GM12874 (cell line): ENCODE measurements around the gene NCEH1.

Experiments
- TF ChIP-seq, protein P1 (sequence below): IDR thresholded peaks from 2 replicates; pipeline ENCODE4 v1.5.1; 2011; ENCODE audit warnings: low read depth, mild to moderate bottlenecking, control low read depth, low read length, moderate library complexity; ENCODE audit not compliant: insufficient read depth

NCEH1 gene, protein sequence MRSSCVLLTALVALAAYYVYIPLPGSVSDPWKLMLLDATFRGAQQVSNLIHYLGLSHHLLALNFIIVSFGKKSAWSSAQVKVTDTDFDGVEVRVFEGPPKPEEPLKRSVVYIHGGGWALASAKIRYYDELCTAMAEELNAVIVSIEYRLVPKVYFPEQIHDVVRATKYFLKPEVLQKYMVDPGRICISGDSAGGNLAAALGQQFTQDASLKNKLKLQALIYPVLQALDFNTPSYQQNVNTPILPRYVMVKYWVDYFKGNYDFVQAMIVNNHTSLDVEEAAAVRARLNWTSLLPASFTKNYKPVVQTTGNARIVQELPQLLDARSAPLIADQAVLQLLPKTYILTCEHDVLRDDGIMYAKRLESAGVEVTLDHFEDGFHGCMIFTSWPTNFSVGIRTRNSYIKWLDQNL

DNA sequence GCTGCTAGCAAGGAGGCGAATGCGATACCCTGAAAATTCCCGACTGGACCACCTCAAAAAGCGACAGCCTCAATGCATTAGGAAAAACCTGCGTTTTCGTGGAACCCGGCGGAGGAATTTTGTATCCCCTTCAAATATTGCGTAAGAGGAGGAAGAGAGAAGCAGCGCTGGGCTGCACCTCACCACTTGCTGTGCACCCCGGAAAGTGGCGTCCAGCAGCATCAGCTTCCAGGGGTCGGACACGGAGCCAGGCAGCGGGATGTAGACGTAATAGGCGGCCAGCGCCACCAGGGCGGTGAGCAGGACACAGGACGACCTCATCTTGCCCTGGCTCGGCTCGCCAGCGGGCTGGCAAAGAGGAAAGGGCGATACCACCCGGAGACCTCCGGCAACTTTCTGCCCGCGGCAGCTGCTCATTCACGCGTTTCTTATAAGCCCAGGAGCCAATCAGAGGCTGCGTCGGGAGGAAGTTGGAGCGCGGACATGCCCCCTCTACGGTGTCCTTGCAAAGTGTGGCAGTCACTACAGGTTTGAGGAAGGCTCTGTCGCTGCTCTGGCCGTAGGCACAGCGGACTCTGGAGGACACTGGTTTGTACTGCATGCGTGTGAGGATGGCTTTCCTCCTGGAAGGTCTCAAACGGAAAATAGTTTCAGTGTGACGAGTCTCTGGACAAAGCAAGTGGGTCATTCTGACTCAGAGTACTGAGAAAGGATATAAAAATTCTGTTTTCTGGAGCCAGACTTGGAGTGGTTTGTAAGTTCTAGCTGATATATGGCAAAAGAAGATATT lies at the start of gene NCEH1:
NCEH1 (minus strand) TSS at position 404 of the 790 bp plus-strand sequence; CDS start at position 321, 83 bp downstream.
- TF ChIP-seq, protein P1, sequence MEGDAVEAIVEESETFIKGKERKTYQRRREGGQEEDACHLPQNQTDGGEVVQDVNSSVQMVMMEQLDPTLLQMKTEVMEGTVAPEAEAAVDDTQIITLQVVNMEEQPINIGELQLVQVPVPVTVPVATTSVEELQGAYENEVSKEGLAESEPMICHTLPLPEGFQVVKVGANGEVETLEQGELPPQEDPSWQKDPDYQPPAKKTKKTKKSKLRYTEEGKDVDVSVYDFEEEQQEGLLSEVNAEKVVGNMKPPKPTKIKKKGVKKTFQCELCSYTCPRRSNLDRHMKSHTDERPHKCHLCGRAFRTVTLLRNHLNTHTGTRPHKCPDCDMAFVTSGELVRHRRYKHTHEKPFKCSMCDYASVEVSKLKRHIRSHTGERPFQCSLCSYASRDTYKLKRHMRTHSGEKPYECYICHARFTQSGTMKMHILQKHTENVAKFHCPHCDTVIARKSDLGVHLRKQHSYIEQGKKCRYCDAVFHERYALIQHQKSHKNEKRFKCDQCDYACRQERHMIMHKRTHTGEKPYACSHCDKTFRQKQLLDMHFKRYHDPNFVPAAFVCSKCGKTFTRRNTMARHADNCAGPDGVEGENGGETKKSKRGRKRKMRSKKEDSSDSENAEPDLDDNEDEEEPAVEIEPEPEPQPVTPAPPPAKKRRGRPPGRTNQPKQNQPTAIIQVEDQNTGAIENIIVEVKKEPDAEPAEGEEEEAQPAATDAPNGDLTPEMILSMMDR: peak; percentile 85

DNA sequence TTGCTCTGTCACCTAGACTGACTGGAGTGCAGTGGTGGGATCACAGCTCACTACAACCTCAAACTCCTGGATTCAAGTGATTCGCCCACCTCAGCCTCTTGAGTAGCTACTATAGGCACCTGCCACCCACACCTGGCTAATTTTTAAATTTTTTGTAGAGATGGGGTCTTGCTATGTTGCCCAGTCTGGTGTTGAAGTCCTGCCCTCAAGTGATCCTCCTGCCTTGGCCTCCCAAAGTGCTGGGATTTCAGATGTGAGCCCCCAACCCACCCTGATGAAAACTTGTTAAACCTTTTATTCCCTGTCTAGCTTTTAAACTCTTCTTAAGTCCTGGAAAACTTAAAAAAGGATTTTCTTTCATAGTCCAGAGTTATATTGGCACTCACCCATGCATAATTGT lies 42.3 kb upstream of the NCEH1 start:
- TF ChIP-seq, protein P1: no peak

DNA sequence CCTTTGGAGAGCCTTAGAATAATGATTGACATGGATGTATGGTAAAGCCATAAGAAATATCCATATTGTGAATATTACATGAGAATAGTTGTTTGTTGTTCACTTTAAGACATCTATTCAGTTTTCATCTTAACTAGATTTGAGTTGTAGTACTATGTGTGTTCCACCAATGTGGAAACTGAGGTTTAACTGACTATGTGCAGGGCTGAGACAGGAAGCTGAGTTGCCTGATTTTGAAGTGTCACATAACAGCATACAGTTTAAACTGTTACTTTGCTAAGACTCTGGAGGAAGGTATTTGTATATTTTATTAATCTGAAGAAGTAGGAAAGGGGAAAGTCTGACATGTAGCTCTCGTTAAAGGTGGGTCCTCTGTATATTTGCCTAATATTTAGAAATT lies 41.8 kb upstream of the NCEH1 start:
- TF ChIP-seq, protein P1: no peak

DNA sequence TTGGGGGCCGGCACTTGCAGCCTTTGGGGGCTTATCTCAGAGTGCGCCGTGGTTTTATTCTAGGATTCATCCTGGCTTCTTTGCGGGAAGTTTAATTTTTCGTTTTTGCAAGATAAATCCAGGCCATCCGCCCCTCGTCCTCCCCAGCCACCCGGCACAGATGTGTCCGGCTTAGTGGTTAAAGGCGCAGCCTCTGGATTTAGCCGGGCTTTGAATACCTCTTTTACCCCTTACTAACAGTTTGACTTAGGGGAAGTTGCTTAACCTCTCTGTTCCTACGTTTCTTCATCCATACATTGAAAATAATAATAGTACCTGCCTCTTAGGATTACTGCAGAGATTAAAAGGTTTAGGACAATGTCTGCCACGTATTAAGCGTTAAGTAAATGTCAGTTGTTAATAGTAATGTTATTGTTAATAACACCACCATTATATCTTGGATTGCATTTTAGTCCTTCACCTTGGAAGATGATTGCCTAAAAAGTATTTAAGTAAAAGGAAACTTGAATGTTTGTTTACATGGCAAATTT lies 40.4 kb upstream of the NCEH1 start:
- TF ChIP-seq, protein P1: no peak

DNA sequence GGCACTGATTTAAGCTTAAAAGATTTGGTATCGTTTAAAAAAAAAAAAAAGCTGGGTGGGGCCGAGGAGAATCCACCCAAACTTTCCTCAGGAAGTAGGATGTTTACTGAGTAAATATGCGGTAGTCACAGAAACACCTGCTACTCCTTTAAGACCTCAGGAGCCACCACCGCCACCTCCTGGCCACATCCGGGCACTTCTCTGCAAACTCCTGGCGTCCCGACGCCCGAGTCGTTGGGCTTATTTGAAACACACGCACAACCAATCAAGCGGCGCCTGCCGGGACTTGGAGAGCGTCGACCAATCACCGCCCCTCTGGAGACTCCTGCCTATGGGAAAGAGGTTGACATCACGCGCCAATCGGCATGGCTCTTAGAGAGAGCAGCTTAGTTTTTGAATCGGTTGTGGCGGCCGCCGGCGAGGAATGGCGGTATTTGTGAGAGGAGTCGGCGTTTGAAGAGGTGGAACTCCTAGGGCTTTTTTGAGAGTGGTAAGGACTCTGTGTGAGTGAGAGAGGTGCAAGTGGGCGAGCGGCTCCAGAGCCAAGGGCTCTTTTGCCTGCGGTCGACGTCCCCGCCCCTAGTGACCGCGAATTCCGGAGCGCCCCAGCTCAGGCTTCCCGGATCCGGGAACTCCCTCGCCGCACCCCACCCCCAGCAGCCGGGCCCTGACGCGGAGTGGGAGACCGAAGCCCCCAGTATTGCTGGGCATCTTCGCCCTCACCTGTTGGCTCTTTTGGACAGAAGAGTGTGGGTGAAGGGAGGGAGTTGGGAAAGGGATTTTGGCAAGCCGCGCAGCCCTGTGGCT lies 39.7 kb upstream of the NCEH1 start, which contains the start of gene ECT2:
ECT2 (plus strand) TSS at position 359 of the 807 bp plus-strand sequence. CDS start 3,805 bp downstream, outside the sequence.
- TF ChIP-seq, protein P1: peak; percentile 77

DNA sequence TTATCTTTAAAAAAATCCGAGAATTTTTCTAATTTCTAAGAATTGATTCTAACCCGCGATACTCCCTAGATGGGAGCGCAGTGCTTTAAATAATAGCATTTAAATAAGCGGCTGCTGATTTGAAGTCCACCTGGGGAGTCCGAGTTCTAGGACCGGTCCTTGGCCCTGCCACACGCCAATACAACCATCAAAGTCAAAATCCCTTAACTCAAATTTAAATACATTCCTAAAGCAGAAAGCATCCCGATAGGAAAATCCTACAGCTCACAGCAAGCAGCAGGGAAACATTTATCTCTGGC lies 39.2 kb upstream of the NCEH1 start:
- TF ChIP-seq, protein P1: no peak
